Left lung (tissue), 10 donors: Measurements from ENCODE around the gene ANTXR1. TPM values are rescaled to one million over a fixed set of nuclear protein-coding genes. Genes with fewer than 3 reads are reported as not detected.

Experiments
- ATAC-seq: fragments of 200-7000 bp; cut with Tn5 transposase; one replicate; pipeline ENCODE4 v1.9.1; 2020; ENCODE audit warnings: moderate library complexity
- DNase-seq, 4 donors: peaks; one replicate each; pipeline ENCODE4 v3.0.0-alpha.2; 2013 to 2020
- H3K27ac ChIP-seq, 2 donors: fragments of 200-600 bp; sonication (generic) in 1 of 2; one replicate each; pipeline versions ENCODE4 v1.5.0 to v1.8.0; 2020 to 2021
- H3K27me3 ChIP-seq, 2 donors: fragments of 200-600 bp; sonication (generic) in 1 of 2; one replicate each; pipeline versions ENCODE4 v1.5.0 to v1.8.0; 2020 to 2021
- H3K36me3 ChIP-seq, 2 donors: fragments of 200-600 bp; sonication (generic) in 1 of 2; one replicate each; pipeline versions ENCODE4 v1.5.0 to v1.8.0; 2020 to 2021
- H3K4me1 ChIP-seq, 2 donors: fragments of 200-600 bp; one replicate each; pipeline ENCODE4 v1.8.0; 2021
- H3K4me3 ChIP-seq, 2 donors: fragments of 200-600 bp; sonication (generic) in 1 of 2; one replicate each; pipeline versions ENCODE4 v1.5.0 to v1.8.0; 2020 to 2021; ENCODE audit warnings: mild to moderate bottlenecking in 1 of 2
- H3K9me3 ChIP-seq, 2 donors: fragments of 200-600 bp; sonication (generic) in 1 of 2; one replicate each; pipeline versions ENCODE4 v1.5.0 to v1.8.0; 2020 to 2021
- intact Hi-C, 2 donors: fragments of 100-400 bp; cut with DNase I; formaldehyde crosslinking; loops; one replicate each; pipeline versions ENCODE4 v1.11.2 to v1.14.2; 2022
- polyA plus RNA-seq, 6 donors: library from polyadenylated mRNA; unstranded; fragments of 120-200 nt; gene quantifications; one replicate each; pipeline ENCODE4 v1.2.1, GENCODE V29; 2013; ENCODE audit not compliant: insufficient read length in 6 of 6
- total RNA-seq, 2 donors: library from RNA; stranded (reverse); fragmentation: NEBNext Ultra II Directional; extraction: Animal tissue kit (Norgen Biotek cat#: 25700); gene quantifications; one replicate each; pipeline ENCODE4 v1.2.1, GENCODE V29; 2021
- TF ChIP-seq, protein P1 (sequence below), 2 donors: fragments of 200-600 bp; sonication (generic) in 1 of 2; IDR thresholded peaks; one replicate each; pipeline versions ENCODE4 v1.5.0 to v1.8.0; 2021; ENCODE audit warnings: antibody characterized with exemption in 2 of 2
- donor health status: DM: no; HTN: yes; CAD: no.
- donor health status: DM: no; HTN: no; CAD: no.

Gene ANTXR1
- total and polyA plus RNA-seq, 8 donors: 70.2 to 115 (median 87.3) TPM

DNA sequence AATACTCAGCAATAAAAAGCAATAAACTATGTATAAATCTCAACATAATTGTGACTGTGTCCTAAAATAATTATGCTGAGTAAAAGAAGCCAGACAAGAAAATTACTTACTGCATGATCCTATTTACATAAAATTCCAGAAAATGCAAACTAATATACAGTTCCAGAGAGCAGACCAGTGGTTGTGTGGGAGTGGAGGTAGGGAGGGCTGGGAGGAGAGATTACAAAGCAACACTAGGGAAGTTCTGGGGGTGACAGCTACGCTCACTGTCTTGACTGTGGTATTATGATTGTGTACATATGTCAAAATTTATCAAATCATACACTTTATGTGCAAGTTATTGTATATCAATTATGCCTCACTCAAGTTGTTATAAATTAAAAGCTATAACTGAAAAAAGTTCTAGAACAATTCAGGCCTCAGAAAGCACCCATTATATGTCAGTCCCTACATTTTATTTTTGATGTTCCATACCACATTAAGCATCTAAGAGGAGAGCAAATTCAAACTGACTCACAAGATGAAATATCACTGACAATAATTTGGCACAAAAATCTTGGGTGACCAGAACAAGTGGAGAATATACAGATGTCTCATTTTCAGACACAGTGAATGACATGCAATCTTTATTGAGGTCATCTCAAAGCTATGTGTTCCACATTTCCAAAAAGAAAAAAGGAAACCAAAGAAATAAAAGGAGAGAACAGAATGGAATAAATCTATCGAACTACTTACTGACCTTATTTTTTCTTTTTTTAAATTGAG lies 85.1 kb downstream of the ANTXR1 start:
- peaks cover 0 to 5% of the 10 kb centered on the region in 2 donors for H3K36me3 ChIP-seq
- TF ChIP-seq, protein P1, sequence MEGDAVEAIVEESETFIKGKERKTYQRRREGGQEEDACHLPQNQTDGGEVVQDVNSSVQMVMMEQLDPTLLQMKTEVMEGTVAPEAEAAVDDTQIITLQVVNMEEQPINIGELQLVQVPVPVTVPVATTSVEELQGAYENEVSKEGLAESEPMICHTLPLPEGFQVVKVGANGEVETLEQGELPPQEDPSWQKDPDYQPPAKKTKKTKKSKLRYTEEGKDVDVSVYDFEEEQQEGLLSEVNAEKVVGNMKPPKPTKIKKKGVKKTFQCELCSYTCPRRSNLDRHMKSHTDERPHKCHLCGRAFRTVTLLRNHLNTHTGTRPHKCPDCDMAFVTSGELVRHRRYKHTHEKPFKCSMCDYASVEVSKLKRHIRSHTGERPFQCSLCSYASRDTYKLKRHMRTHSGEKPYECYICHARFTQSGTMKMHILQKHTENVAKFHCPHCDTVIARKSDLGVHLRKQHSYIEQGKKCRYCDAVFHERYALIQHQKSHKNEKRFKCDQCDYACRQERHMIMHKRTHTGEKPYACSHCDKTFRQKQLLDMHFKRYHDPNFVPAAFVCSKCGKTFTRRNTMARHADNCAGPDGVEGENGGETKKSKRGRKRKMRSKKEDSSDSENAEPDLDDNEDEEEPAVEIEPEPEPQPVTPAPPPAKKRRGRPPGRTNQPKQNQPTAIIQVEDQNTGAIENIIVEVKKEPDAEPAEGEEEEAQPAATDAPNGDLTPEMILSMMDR (IDR thresholded peaks at IDR 0.05): no peak
- intact Hi-C loops: no loop called here
- DNase-seq: no peak
- no peaks in the 10 kb centered on the region for H3K9me3 ChIP-seq
- H3K27me3 ChIP-seq: no peaks in the 10 kb centered on the region
- peaks cover 5 to 7% of the 10 kb centered on the region in 2 donors for H3K4me1 ChIP-seq
- no peak overlapping the region for H3K4me3 ChIP-seq
- H3K27ac ChIP-seq: no peak overlapping the region
- ATAC-seq: no peak

DNA sequence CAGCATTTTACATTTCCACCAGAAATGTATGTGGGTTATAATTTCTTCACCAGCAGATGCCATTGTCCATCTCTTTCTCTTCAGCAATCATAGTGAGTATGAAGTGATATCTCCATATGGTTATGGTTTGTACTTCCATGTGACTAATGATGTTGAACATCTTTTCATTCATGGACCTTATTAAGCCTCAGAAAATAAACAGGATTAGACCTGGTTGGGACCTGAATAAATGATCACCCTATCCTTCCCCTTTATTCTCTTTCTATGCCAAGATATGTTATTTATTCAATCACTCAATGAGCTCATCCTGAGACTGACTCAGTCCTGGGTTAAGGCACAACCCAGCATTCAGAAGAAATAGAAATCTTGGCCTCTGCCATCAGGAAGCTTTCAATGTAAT lies 86.6 kb downstream of the ANTXR1 start:
- DNase-seq (no peak), ATAC-seq (no peak)
- no peak overlapping the region for H3K4me3 ChIP-seq
- no peaks in the 10 kb centered on the region for H3K9me3 ChIP-seq
- intact Hi-C loops: no loop called here
- H3K4me1 ChIP-seq: peaks cover 5 to 7% of the 10 kb centered on the region in 2 donors
- H3K36me3 ChIP-seq: peaks cover 0 to 6% of the 10 kb centered on the region in 2 donors
- TF ChIP-seq, protein P1 (IDR thresholded peaks at IDR 0.05): no peak
- H3K27me3 ChIP-seq: no peaks in the 10 kb centered on the region
- no peak overlapping the region for H3K27ac ChIP-seq

DNA sequence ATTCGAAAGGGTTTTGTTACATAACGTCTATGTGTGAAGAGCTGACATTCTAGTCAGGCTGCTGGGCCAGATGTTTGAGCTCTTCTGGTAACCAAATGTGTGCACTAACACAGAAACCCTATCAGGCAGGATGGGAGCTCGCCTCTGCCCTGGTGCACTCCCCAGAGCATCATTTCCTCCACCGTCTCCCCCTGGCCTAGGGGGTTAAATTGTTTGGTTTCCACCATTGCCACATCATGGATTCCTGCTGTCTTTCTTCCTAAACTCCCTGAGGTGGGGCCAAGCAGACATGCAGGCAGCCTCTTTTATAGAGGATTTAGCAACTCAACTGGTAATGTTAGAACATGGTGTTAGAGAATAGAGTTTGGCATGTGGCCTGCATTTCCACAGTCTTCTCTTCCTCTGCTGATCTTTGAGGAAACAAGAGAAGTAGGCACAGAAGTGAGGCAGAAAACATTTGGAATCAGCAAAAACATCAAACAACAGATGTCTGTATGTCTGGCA lies 87.3 kb downstream of the ANTXR1 start:
- Histone ChIP-seq H3K4me3 (no peak overlapping the region), H3K4me1 (peaks cover 5 to 7% of the 10 kb centered on the region in 2 donors), H3K27me3 (no peaks in the 10 kb centered on the region), H3K27ac (no peak overlapping the region), H3K9me3 (no peaks in the 10 kb centered on the region), H3K36me3 (peaks cover 0 to 6% of the 10 kb centered on the region in 2 donors)
- intact Hi-C loops: no loop called here
- TF ChIP-seq, protein P1 (IDR thresholded peaks at IDR 0.05): no peak
- ATAC-seq (no peak), DNase-seq (no peak)

DNA sequence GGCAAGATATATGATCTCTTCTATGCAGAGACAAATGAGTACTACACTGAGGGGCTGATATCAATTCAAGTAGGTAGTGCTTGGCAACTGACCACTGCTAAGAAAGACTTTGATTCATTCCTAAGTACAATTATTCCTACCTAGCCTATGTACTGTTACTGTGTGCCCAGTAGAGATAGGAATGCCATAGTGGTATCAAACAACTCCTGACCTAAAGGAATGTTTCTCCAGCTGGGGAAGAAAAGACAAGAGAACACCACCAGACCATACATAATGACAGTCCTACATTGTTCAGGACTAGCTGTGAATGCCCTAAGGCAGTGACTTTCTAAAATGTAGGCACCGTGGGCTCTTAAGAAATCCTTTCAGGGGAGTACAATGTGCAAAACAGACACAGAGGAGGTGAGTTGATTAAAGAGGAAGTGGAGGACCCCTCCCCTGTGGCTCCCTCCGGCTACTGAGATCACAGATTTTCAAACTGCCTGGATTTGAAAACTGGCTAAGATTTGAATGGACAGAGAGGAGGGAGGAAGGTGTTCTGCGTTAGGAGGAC lies 89.1 kb downstream of the ANTXR1 start:
- peaks cover 2 to 5% of the 10 kb centered on the region in 2 donors for H3K4me1 ChIP-seq
- H3K9me3 ChIP-seq: no peaks in the 10 kb centered on the region
- H3K27ac ChIP-seq: no peak overlapping the region
- H3K36me3 ChIP-seq: peaks cover 0 to 6% of the 10 kb centered on the region in 2 donors
- ATAC-seq: no peak
- TF ChIP-seq, protein P1 (IDR thresholded peaks at IDR 0.05): no peak
- H3K27me3 ChIP-seq: no peaks in the 10 kb centered on the region
- DNase-seq: no peak
- H3K4me3 ChIP-seq: no peak overlapping the region
- intact Hi-C loops: no loop called here

DNA sequence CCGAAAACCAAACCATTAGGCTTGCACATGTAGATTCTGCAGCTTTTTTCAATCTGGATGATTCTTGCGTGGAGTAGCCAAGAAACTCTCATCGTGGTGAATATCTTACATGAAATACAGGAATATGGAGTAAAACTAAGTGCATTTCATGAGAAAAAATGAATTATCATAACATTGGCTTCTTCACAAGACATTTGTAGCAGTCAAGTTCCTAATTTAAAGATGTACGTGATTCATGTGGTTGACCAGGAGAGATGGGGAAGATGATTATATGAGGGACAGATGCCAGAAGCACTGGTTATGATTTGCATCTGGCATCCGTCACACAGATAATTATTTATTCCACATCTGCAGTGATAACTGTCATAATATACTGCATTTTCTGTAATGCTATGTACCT lies 90.4 kb downstream of the ANTXR1 start:
- TF ChIP-seq, protein P1 (IDR thresholded peaks at IDR 0.05): no peak
- Histone ChIP-seq H3K9me3 (no peaks in the 10 kb centered on the region), H3K27me3 (no peaks in the 10 kb centered on the region), H3K4me1 (no peaks in the 10 kb centered on the region), H3K36me3 (peaks cover 0 to 6% of the 10 kb centered on the region in 2 donors), H3K4me3 (no peak overlapping the region), H3K27ac (no peak overlapping the region)
- DNase-seq (no peak), ATAC-seq (no peak)
- intact Hi-C loops: no loop called here
